HepG2 (cell line): Measurements from ENCODE around the gene IL1A. TPM values are rescaled to one million over a fixed set of nuclear protein-coding genes. Genes with fewer than 3 reads are reported as not detected.

Source experiments
- DNMT1 ChIP-seq: sonication (generic); formaldehyde crosslinking; IDR thresholded peaks from 2 replicates; pipeline ENCODE4 v1.5.1; 2020; ENCODE audit warnings: mild to moderate bottlenecking, missing genetic modification reagents
- DNMT3B ChIP-seq: conservative IDR thresholded peaks from 2 replicates; pipeline ENCODE4 v1.6.1; 2016; ENCODE audit warnings: missing biosample characterization, control low read depth
- FOXA1 ChIP-seq, 2 experiments: fragments of 450-650 bp in 1 of 2; sonication (generic) in 1 of 2; formaldehyde crosslinking in 1 of 2; IDR thresholded peaks; 2 replicates each; pipeline versions ENCODE4 v1.4.0 to v1.6.1; 2016 to 2020; ENCODE audit warnings: missing genetic modification reagents in 1 of 2
- HDAC1 ChIP-seq: sonication (generic); formaldehyde crosslinking; IDR thresholded peaks from 2 replicates; pipeline ENCODE4 v1.5.1; 2020; ENCODE audit warnings: mild to moderate bottlenecking, missing genetic modification reagents
- NKX3-1 ChIP-seq: sonication (generic); formaldehyde crosslinking; IDR thresholded peaks from 2 replicates; pipeline ENCODE4 v1.5.0; 2020; ENCODE audit warnings: missing genetic modification reagents
- NR1H2 ChIP-seq: sonication (generic); formaldehyde crosslinking; IDR thresholded peaks from 2 replicates; pipeline ENCODE4 v1.8.1; 2022; ENCODE audit warnings: low read depth, missing genetic modification reagents, borderline replicate concordance
- PATZ1 ChIP-seq: sonication (generic); formaldehyde crosslinking; IDR thresholded peaks from 2 replicates; pipeline ENCODE4 v1.4.0; 2020; ENCODE audit warnings: missing genetic modification reagents
- PAXIP1 ChIP-seq: sonication (generic); formaldehyde crosslinking; conservative IDR thresholded peaks from 2 replicates; pipeline ENCODE4 v1.4.0; 2020; ENCODE audit warnings: mild to moderate bottlenecking, missing genetic modification reagents, moderate library complexity
- PCBP1 ChIP-seq: fragments of 200-400 bp; formaldehyde crosslinking; IDR thresholded peaks from 2 replicates; pipeline ENCODE4 v1.6.1; 2017; ENCODE audit warnings: mild to moderate bottlenecking, low read depth, low read length, borderline replicate concordance
- RFX3 ChIP-seq: IDR thresholded peaks from 2 replicates; pipeline ENCODE4 v1.6.1; 2016; ENCODE audit warnings: missing biosample characterization, missing genetic modification reagents
- SOX13 ChIP-seq, 3 experiments: fragments of 450-650 bp in 1 of 3; sonication (generic) in 1 of 3; formaldehyde crosslinking in 1 of 3; IDR thresholded peaks in 2 of 3; conservative IDR thresholded peaks in 1 of 3; 2 replicates each; pipeline versions ENCODE4 v1.5.0 to v1.6.1; 2016 to 2020; ENCODE audit warnings: antibody characterized with exemption in 1 of 3, mild to moderate bottlenecking in 1 of 3, missing compliant biosample characterization in 1 of 3, missing genetic modification reagents in 1 of 3, moderate library complexity in 1 of 3
- SP4 ChIP-seq: sonication (generic); formaldehyde crosslinking; IDR thresholded peaks from 2 replicates; pipeline ENCODE4 v1.8.1; 2023; ENCODE audit warnings: mild to moderate bottlenecking, missing genetic modification reagents
- SRY ChIP-seq: sonication (generic); formaldehyde crosslinking; IDR thresholded peaks from 2 replicates; pipeline ENCODE4 v1.8.0; 2022; ENCODE audit warnings: mild to moderate bottlenecking, missing genetic modification reagents
- ZNF547 ChIP-seq: sonication (generic); formaldehyde crosslinking; IDR thresholded peaks from 2 replicates; pipeline ENCODE4 v1.5.1; 2020; ENCODE audit warnings: mild to moderate bottlenecking, missing genetic modification reagents
- ZNF576 ChIP-seq: sonication (generic); formaldehyde crosslinking; IDR thresholded peaks from 2 replicates; pipeline ENCODE4 v1.4.0; 2020; ENCODE audit warnings: mild to moderate bottlenecking, missing genetic modification reagents
- ZNF678 ChIP-seq: sonication (generic); formaldehyde crosslinking; IDR thresholded peaks from 2 replicates; pipeline ENCODE4 v1.4.0; 2020; ENCODE audit warnings: mild to moderate bottlenecking, missing genetic modification reagents
- ZNF75D ChIP-seq: sonication (generic); formaldehyde crosslinking; IDR thresholded peaks from 2 replicates; pipeline ENCODE4 v1.8.1; 2023; ENCODE audit warnings: missing genetic modification reagents, mild to moderate bottlenecking, borderline replicate concordance
- ZNF780A ChIP-seq: sonication (generic); formaldehyde crosslinking; IDR thresholded peaks from 2 replicates; pipeline ENCODE4 v1.8.0; 2022; ENCODE audit warnings: mild to moderate bottlenecking, missing genetic modification reagents, moderate library complexity
- ZNF878 ChIP-seq: sonication (generic); formaldehyde crosslinking; IDR thresholded peaks from 2 replicates; pipeline ENCODE4 v1.8.1; 2023; ENCODE audit warnings: mild to moderate bottlenecking, missing genetic modification reagents, moderate library complexity
- ZSCAN31 ChIP-seq: sonication (generic); formaldehyde crosslinking; IDR thresholded peaks from 2 replicates; pipeline ENCODE4 v1.5.0; 2020; ENCODE audit warnings: low read depth, mild to moderate bottlenecking, missing genetic modification reagents
- ZSCAN9 ChIP-seq: IDR thresholded peaks from 2 replicates; pipeline ENCODE4 v1.6.1; 2016; ENCODE audit warnings: borderline replicate concordance
- polyA plus RNA-seq, 8 experiments: library from polyadenylated mRNA; depleted of rRNA in 3 of 8; stranded (reverse) in 7 of 8; unstranded in 1 of 8; fragments of >200 nt; fragmentation: Illumina TruSeq in 4 of 8; extraction: Trizol in 4 of 8; gene quantifications; 2 replicates each; pipeline versions ENCODE4 v1.2.1 to v1.2.3, GENCODE V29; 2011 to 2016; ENCODE audit warnings: low read depth in 4 of 8, missing spikeins in 1 of 8, mixed read lengths in 1 of 8; ENCODE audit not compliant: insufficient read depth in 1 of 8
- total RNA-seq, 5 experiments: library from RNA; depleted of rRNA; stranded (reverse); fragments of >200 nt; fragmentation: Illumina TruSeq; extraction: Trizol; gene quantifications; 2 replicates each; pipeline ENCODE4 v1.2.3, GENCODE V29; 2016; ENCODE audit warnings: low read depth in 1 of 5

Gene IL1A
- total and polyA plus RNA-seq, 2 of the 13 experiments (the other 11 are each of a cell fraction or from before 2014, with no cell fraction given), result not detected

GRCh38 chr2:112725545-112726457, 58.5 kb downstream of the IL1A start (continued):
- TF ChIP-seq SOX13 (IDR thresholded peaks at IDR 0.05) (no peak; the same call in 1 of the 2 replicates), SOX13 (CRISPR knock-in tag; conservative IDR thresholded peaks at IDR 0.05 in 1 of 2, IDR thresholded peaks at IDR 0.05 in 1 of 2) (peak in 1 of 2 experiments; percentile 30; a peak in 1 of 4 replicates), ZNF576 (CRISPR knock-in tag) (no peak), FOXA1 (IDR thresholded peaks at IDR 0.05) (no peak), FOXA1 (CRISPR knock-in tag; IDR thresholded peaks at IDR 0.05) (peak; percentile 87), NR1H2 (CRISPR knock-in tag) (no peak), NKX3-1 (CRISPR knock-in tag) (no peak), PAXIP1 (CRISPR knock-in tag) (0 out of 2 replicates have a peak, but pooled peaks have one; percentile 15), RFX3 (CRISPR knock-in tag) (no peak), SP4 (0 out of 2 replicates have a peak, but pooled peaks have one; percentile 3), DNMT1 (CRISPR knock-in tag) (no peak), SRY (CRISPR knock-in tag) (no peak), ZNF547 (no peak), ZNF780A (CRISPR knock-in tag) (no peak), PCBP1 (no peak), HDAC1 (no peak), ZNF878 (CRISPR knock-in tag) (no peak), DNMT3B (CRISPR knock-in tag) (no peak), ZSCAN31 (CRISPR knock-in tag) (no peak), ZNF678 (CRISPR knock-in tag) (0 out of 2 replicates have a peak, but pooled peaks have one; percentile 12), ZSCAN9 (CRISPR knock-in tag) (no peak), ZNF75D (CRISPR knock-in tag) (no peak), PATZ1 (CRISPR knock-in tag) (peak; percentile 61; the same call in 1 of the 2 replicates)
